Cardiac muscle cell (in vitro differentiated cells and primary cell): ENCODE measurements around the gene TCF4. TPM values are rescaled to one million over a fixed set of nuclear protein-coding genes. Genes with fewer than 3 reads are reported as not detected.

Source experiments
- DNase-seq, 2 donors: peaks; one replicate each; pipeline versions ENCODE4 v3.0.0 to v3.0.0-alpha.2; 2010 to 2017; ENCODE audit warnings: low read depth in 1 of 2, low spot score in 1 of 2
- H3K27ac ChIP-seq: fragments of 200-600 bp; sonication (generic); 2 replicates; pipeline ENCODE4 v1.5.1; 2016
- H3K27me3 ChIP-seq: fragments of 200-600 bp; sonication (generic); 2 replicates; pipeline ENCODE4 v1.6.0; 2016; ENCODE audit warnings: control low read depth
- H3K36me3 ChIP-seq: fragments of 200-600 bp; sonication (generic); 2 replicates; pipeline ENCODE4 v1.5.1; 2016; ENCODE audit warnings: control low read depth
- H3K4me1 ChIP-seq: fragments of 200-600 bp; sonication (generic); 2 replicates; pipeline ENCODE4 v1.8.1; 2017; ENCODE audit warnings: low read depth, mild to moderate bottlenecking, mixed run types
- H3K4me3 ChIP-seq: fragments of 200-600 bp; sonication (generic); 2 replicates; pipeline ENCODE4 v1.5.1; 2016; ENCODE audit warnings: mild to moderate bottlenecking
- H3K9me3 ChIP-seq: fragments of 200-600 bp; sonication (generic); 2 replicates; pipeline ENCODE4 v1.5.1; 2017; ENCODE audit warnings: low read depth, mild to moderate bottlenecking, control low read depth
- polyA plus RNA-seq: library from polyadenylated mRNA; unstranded; fragments of >200 nt; fragmentation: Nextera tagmentation; extraction: Ambion mirVana; gene quantifications from 2 replicates; pipeline ENCODE4 v1.2.1, GENCODE V29; 2016
- total RNA-seq: library from RNA; depleted of rRNA; stranded (reverse); fragments of >200 nt; gene quantifications from 2 replicates; pipeline ENCODE4 v1.2.3, GENCODE V29; 2016
- TF ChIP-seq, protein P1 (sequence below): IDR thresholded peaks from 2 replicates; pipeline ENCODE4 v1.5.1; 2012; ENCODE audit warnings: low read depth, mild to moderate bottlenecking, low read length

Gene TCF4
- total and polyA plus RNA-seq, 2 experiments from 2014 or later, result 38.3 to 59.2 TPM

DNA sequence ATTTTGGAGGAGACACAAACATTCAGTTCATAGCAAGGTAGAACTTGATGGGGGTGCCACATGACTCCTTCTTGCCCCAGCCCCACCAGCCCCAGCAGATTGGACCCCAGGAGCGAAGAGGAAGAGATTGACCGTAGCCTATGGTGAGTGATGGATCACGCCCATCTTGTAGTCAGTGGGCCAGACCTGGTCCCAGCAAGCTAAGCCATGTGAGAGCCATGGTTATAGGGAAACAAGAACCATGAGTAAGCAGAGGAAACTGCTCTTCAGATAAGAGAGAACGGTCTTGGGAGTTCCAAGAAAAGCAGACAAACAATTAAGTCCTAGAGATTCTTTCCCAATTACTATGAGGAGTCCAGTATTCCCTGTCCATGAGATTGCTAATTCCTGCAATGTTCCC lies 4.6 kb upstream of the TCF4 start:
- Histone ChIP-seq H3K27ac (no peak overlapping the region), H3K36me3 (no peaks in the 10 kb centered on the region), H3K27me3 (no peaks in the 10 kb centered on the region), H3K9me3 (no peaks in the 10 kb centered on the region), H3K4me1 (no peaks in the 10 kb centered on the region), H3K4me3 (no peak overlapping the region)
- TF ChIP-seq, protein P1, sequence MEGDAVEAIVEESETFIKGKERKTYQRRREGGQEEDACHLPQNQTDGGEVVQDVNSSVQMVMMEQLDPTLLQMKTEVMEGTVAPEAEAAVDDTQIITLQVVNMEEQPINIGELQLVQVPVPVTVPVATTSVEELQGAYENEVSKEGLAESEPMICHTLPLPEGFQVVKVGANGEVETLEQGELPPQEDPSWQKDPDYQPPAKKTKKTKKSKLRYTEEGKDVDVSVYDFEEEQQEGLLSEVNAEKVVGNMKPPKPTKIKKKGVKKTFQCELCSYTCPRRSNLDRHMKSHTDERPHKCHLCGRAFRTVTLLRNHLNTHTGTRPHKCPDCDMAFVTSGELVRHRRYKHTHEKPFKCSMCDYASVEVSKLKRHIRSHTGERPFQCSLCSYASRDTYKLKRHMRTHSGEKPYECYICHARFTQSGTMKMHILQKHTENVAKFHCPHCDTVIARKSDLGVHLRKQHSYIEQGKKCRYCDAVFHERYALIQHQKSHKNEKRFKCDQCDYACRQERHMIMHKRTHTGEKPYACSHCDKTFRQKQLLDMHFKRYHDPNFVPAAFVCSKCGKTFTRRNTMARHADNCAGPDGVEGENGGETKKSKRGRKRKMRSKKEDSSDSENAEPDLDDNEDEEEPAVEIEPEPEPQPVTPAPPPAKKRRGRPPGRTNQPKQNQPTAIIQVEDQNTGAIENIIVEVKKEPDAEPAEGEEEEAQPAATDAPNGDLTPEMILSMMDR, result no peak
- peak in 1 of 2 donors; percentile 80 for DNase-seq

GRCh38 chr18:55592106-55592505 lies 4.1 kb upstream of the TCF4 start:
- TF ChIP-seq, protein P1, result no peak
- Histone ChIP-seq H3K4me1 (no peaks in the 10 kb centered on the region), H3K4me3 (no peak overlapping the region), H3K27ac (no peak overlapping the region), H3K9me3 (no peaks in the 10 kb centered on the region), H3K36me3 (no peaks in the 10 kb centered on the region), H3K27me3 (no peaks in the 10 kb centered on the region)
- no peak for DNase-seq

GRCh38 chr18:55589625-55590291 lies 1.8 kb upstream of the TCF4 start:
- Histone ChIP-seq H3K27me3 (no peaks in the 10 kb centered on the region), H3K36me3 (no peaks in the 10 kb centered on the region), H3K9me3 (no peaks in the 10 kb centered on the region), H3K4me3 (peak overlapping the region; percentile 96), H3K27ac (peak overlapping the region; percentile 42), H3K4me1 (peaks cover 11% of the 10 kb centered on the region)
- TF ChIP-seq, protein P1, result no peak
- peak; percentile 95 to 98 for DNase-seq

- Histone ChIP-seq H3K27ac (peak overlapping the region; percentile 13), H3K36me3 (no peaks in the 10 kb centered on the region), H3K27me3 (no peaks in the 10 kb centered on the region), H3K9me3 (no peaks in the 10 kb centered on the region), H3K4me1 (peaks cover 11% of the 10 kb centered on the region), H3K4me3 (peak overlapping the region; percentile 96)
- peak in 1 of 2 donors; percentile 50 for DNase-seq
- TF ChIP-seq, protein P1, result no peak
Observed at GRCh38 chr18:55588870-55589595, 1.0 kb upstream of the TCF4 start.

GRCh38 chr18:55587418-55588110 lies 428 bp downstream of the TCF4 start:
- Histone ChIP-seq H3K4me3 (peak overlapping the region; percentile 96), H3K4me1 (peaks cover 16% of the 10 kb centered on the region), H3K36me3 (no peaks in the 10 kb centered on the region), H3K27ac (peak overlapping the region; percentile 13), H3K27me3 (no peaks in the 10 kb centered on the region), H3K9me3 (no peaks in the 10 kb centered on the region)
- peak; percentile 28 to 62 for DNase-seq
- TF ChIP-seq, protein P1, result no peak
